OCI-LY7 (cell line): Measurements from ENCODE around the gene PRRT1B. TPM values are rescaled to one million over a fixed set of nuclear protein-coding genes. Genes with fewer than 3 reads are reported as not detected.

Source experiments
- BruUV-seq: library from RNA; stranded (reverse); fragments of 400-500 nt; replicated peaks from 2 replicates; lab custom pipeline; 2021; lab: Mats Ljungman, UMichigan
- CTCF ChIA-PET: fragments of 300-600 bp; sonication (Branson Sonifier 250); formaldehyde crosslinking; loops from one replicate; lab custom pipeline; 2022; ENCODE audit warnings: antibody characterized with exemption; ENCODE audit not compliant: unreplicated experiment; lab: Charles Lee
- POLR2A ChIA-PET: fragments of 300-600 bp; sonication (Branson Sonifier 250); formaldehyde crosslinking; loops from one replicate; lab custom pipeline; 2022; ENCODE audit warnings: antibody characterized with exemption; lab: Charles Lee
- DNase-seq: peaks from one replicate; pipeline ENCODE4 v3.0.0-alpha.2; 2015; ENCODE audit warnings: low spot score
- H2AFZ ChIP-seq: fragments of 200-600 bp; sonication (generic), shearing (Covaris generic); 2 replicates; pipeline ENCODE4 v1.6.1; 2014; ENCODE audit warnings: mild to moderate bottlenecking, antibody characterized with exemption, low read length, moderate library complexity
- H3K27ac ChIP-seq: fragments of 200-600 bp; sonication (generic); 2 replicates; pipeline ENCODE4 v1.5.1; 2014; ENCODE audit warnings: mixed run types, low read depth, mild to moderate bottlenecking, moderate library complexity, low read length, inconsistent platforms; ENCODE audit not compliant: poor library complexity, severe bottlenecking
- H3K36me3 ChIP-seq: fragments of 200-600 bp; sonication (generic); 2 replicates; pipeline ENCODE4 v1.6.1; 2014; ENCODE audit warnings: mild to moderate bottlenecking, antibody characterized with exemption, low read length, moderate library complexity, mixed read lengths; ENCODE audit not compliant: insufficient read depth
- H3K4me1 ChIP-seq: fragments of 200-600 bp; sonication (generic); 2 replicates; pipeline ENCODE4 v1.5.1; 2014; ENCODE audit warnings: mild to moderate bottlenecking, low read length; ENCODE audit not compliant: insufficient read depth, poor library complexity, severe bottlenecking
- H3K4me2 ChIP-seq: fragments of 200-600 bp; sonication (generic); 2 replicates; pipeline ENCODE4 v1.6.1; 2014; ENCODE audit warnings: mild to moderate bottlenecking, low read length
- H3K4me3 ChIP-seq: fragments of 200-600 bp; sonication (generic); 2 replicates; pipeline ENCODE4 v1.5.1; 2014; ENCODE audit warnings: mild to moderate bottlenecking, low read depth, low read length; ENCODE audit not compliant: poor library complexity, severe bottlenecking
- H3K79me2 ChIP-seq: fragments of 200-600 bp; sonication (generic); 2 replicates; pipeline ENCODE4 v1.6.1; 2016; ENCODE audit warnings: low read depth, mild to moderate bottlenecking, low read length, moderate library complexity, mixed read lengths; ENCODE audit not compliant: insufficient read depth
- H3K9me2 ChIP-seq: fragments of 200-600 bp; sonication (generic); 2 replicates; pipeline ENCODE4 v1.6.1; 2016; ENCODE audit warnings: mild to moderate bottlenecking, low read length, mixed read lengths; ENCODE audit not compliant: insufficient read depth
- H3K9me3 ChIP-seq: fragments of 200-600 bp; sonication (generic); 2 replicates; pipeline ENCODE4 v1.6.1; 2014; ENCODE audit warnings: mild to moderate bottlenecking, mixed run types, low read length, mixed read lengths
- H4K20me1 ChIP-seq: fragments of 200-600 bp; sonication (generic); 2 replicates; pipeline ENCODE4 v1.6.1; 2014; ENCODE audit warnings: mild to moderate bottlenecking, antibody characterized with exemption, low read length, moderate library complexity, mixed read lengths; ENCODE audit not compliant: insufficient read depth
- CTCF ChIP-seq: fragments of 200-600 bp; sonication (generic); conservative IDR thresholded peaks from 2 replicates; pipeline ENCODE4 v1.5.1; 2014; ENCODE audit warnings: mild to moderate bottlenecking, antibody characterized with exemption, low read length, moderate library complexity, mixed read lengths
- EZH2phosphoT487 ChIP-seq: fragments of 200-600 bp; sonication (generic); IDR thresholded peaks from 2 replicates; pipeline ENCODE4 v1.6.1; 2018; ENCODE audit warnings: low read depth, borderline replicate concordance, mild to moderate bottlenecking, mixed run types, antibody characterized with exemption, low read length, moderate library complexity, mixed read lengths
- intact Hi-C: fragments of 100-400 bp; cut with micrococcal nuclease; formaldehyde crosslinking; loops from one replicate; pipeline ENCODE4 v1.10.0; 2022; ENCODE audit not compliant: unreplicated experiment
- total RNA-seq, 2 experiments: library from RNA; depleted of rRNA in 1 of 2; stranded (reverse); fragments of >200 nt in 1 of 2; shearing (Covaris generic) in 1 of 2; gene quantifications; 2 replicates each; pipeline ENCODE4 v1.2.3, GENCODE V29; 2014 to 2022

Gene PRRT1B
- total RNA-seq, 2 experiments from 2014 or later: not detected

GRCh38 chr9:131516930-131517329 lies 28.4 kb upstream of the PRRT1B start:
- Histone ChIP-seq H3K4me1 (peaks cover 7% of the 10 kb centered on the region), H3K9me2 (no peaks in the 10 kb centered on the region), H3K4me3 (no peak overlapping the region), H3K9me3 (no peaks in the 10 kb centered on the region), H4K20me1 (no peaks in the 10 kb centered on the region), H3K4me2 (no peak overlapping the region), H3K27ac (no peak overlapping the region), H3K36me3 (peaks cover 87% of the 10 kb centered on the region), H2AFZ (no peak overlapping the region), H3K79me2 (no peaks in the 10 kb centered on the region)
- POLR2A ChIA-PET: no interaction called here
- CTCF ChIA-PET: no interaction called here
- intact Hi-C loops: no loop called here
- no TSS peak for BruUV-seq
- DNase-seq: no peak
- no peak for TF ChIP-seq EZH2phosphoT487
- no peak for TF ChIP-seq CTCF

GRCh38 chr9:131517761-131518190 lies 27.5 kb upstream of the PRRT1B start:
- H3K36me3 ChIP-seq: peaks cover 85% of the 10 kb centered on the region
- no TSS peak for BruUV-seq
- intact Hi-C loops: no loop called here

More at GRCh38 chr9:131517761-131518190, 27.5 kb upstream of the PRRT1B start:
- Histone ChIP-seq H4K20me1 (no peaks in the 10 kb centered on the region), H3K9me2 (no peaks in the 10 kb centered on the region), H3K4me3 (no peak overlapping the region), H3K27ac (no peak overlapping the region), H2AFZ (no peak overlapping the region), H3K4me2 (no peak overlapping the region), H3K79me2 (no peaks in the 10 kb centered on the region), H3K9me3 (no peaks in the 10 kb centered on the region), H3K4me1 (peaks cover 7% of the 10 kb centered on the region)
- ChIA-PET POLR2A (no interaction called here), CTCF (no interaction called here)
- TF ChIP-seq CTCF (no peak), EZH2phosphoT487 (no peak)
- DNase-seq: no peak
